AG04449 (cell line): ENCODE measurements around the gene IGSF23.

Source experiments
- CTCF ChIA-PET: fragments of 350-600 bp; formaldehyde crosslinking; extraction: SDS; loops from one replicate; lab custom pipeline; 2021; ENCODE audit warnings: antibody characterized with exemption; lab: Yijun Ruan, JAX
- POLR2A ChIA-PET: fragments of 400-600, 350-600 bp; formaldehyde crosslinking; extraction: SDS; loops from one replicate; lab custom pipeline; 2020; ENCODE audit warnings: antibody characterized with exemption, inconsistent platforms; lab: Yijun Ruan, JAX
- DNase-seq: peaks from one replicate; pipeline ENCODE4 v3.0.0-alpha.2; 2010; ENCODE audit warnings: low read depth, low spot score
- H3K4me3 ChIP-seq: 2 replicates; pipeline ENCODE4 v1.5.1; 2011; ENCODE audit warnings: low read depth, mild to moderate bottlenecking, control low read depth, low read length
- TF ChIP-seq, protein P1 (sequence below): IDR thresholded peaks from one replicate; pipeline ENCODE4 v1.5.1; 2011; ENCODE audit warnings: mild to moderate bottlenecking, moderate library complexity, low read length, control low read depth, inconsistent platforms; ENCODE audit not compliant: insufficient read depth; ENCODE audit errors: missing control alignments

The IGSF23 gene

DNA sequence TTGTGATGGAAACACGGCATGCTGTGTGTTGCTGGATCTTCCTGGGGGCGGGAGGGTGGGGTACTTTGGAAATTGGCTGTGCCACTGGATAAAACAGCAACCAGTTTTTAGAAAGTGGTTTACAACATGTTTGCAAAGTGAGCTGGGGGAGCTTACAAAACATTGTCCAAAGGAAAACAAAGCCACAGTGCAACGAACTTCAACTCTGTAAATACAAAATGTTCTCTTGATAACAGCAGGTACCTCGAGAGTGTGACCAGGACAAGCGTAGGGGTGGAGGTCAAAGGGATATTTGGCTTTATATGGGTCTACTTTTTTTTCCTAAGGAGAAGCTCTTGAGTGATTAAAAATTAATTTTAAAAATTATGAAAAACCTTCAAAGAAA lies 2.5 kb downstream of the IGSF23 start:
- ChIA-PET POLR2A (interaction anchor here (0.5 kb wide), 1 partner anchor 373 kb away, joined by 3 read pairs; no protein-coding TSS in a partner anchor), CTCF (interaction anchor here (1.2 to 2.3 kb wide), 2 partner anchors 10 to 11 kb away, joined by 4 to 12 read pairs; no protein-coding TSS in a partner anchor)
- no peak overlapping the region for H3K4me3 ChIP-seq
- TF ChIP-seq, protein P1, sequence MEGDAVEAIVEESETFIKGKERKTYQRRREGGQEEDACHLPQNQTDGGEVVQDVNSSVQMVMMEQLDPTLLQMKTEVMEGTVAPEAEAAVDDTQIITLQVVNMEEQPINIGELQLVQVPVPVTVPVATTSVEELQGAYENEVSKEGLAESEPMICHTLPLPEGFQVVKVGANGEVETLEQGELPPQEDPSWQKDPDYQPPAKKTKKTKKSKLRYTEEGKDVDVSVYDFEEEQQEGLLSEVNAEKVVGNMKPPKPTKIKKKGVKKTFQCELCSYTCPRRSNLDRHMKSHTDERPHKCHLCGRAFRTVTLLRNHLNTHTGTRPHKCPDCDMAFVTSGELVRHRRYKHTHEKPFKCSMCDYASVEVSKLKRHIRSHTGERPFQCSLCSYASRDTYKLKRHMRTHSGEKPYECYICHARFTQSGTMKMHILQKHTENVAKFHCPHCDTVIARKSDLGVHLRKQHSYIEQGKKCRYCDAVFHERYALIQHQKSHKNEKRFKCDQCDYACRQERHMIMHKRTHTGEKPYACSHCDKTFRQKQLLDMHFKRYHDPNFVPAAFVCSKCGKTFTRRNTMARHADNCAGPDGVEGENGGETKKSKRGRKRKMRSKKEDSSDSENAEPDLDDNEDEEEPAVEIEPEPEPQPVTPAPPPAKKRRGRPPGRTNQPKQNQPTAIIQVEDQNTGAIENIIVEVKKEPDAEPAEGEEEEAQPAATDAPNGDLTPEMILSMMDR: no peak
- DNase-seq: no peak

DNA sequence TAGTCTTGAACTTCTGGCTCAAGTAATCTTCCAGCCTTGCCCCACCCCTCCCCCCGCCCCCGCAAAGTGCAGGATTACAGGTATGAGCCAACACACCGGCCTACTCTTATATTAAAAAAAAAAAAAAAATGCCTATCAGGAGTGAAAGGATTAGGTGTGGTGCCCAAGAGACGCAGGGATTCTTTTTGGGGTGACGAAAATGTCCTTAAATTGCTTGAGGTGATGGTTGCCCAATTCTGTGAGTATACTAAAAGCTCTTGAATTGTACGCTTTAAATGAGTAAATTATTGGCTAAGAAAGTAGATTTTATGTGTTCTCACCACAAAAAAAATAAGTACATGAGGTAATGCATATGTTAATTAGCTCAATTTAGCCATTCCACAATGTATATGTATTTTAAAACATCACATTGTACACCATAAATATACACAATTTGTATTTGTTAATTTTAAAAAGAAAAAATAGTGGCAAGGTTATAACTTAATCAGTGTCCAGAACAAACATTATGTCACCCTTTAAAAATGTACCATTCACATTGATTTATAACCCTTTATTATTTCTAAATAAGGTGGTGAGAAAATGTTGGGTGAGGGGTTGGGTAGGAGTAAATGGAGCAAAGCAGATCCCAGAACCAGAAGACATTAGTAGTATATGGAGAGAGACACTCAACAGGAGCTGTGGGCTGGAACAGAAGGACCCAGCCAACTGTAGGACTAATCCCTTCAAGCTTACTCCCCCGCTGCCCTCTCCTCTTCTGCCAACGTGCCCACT lies 3.9 kb downstream of the IGSF23 start:
- CTCF ChIA-PET: interaction anchor here (0.7 to 2.3 kb wide), 5 partner anchors 9 to 167 kb away, joined by 3 to 12 read pairs (median 4); no protein-coding TSS in a partner anchor
- TF ChIP-seq, protein P1: no peak
- POLR2A ChIA-PET: no interaction called here
- no peak overlapping the region for H3K4me3 ChIP-seq
- no peak for DNase-seq

DNA sequence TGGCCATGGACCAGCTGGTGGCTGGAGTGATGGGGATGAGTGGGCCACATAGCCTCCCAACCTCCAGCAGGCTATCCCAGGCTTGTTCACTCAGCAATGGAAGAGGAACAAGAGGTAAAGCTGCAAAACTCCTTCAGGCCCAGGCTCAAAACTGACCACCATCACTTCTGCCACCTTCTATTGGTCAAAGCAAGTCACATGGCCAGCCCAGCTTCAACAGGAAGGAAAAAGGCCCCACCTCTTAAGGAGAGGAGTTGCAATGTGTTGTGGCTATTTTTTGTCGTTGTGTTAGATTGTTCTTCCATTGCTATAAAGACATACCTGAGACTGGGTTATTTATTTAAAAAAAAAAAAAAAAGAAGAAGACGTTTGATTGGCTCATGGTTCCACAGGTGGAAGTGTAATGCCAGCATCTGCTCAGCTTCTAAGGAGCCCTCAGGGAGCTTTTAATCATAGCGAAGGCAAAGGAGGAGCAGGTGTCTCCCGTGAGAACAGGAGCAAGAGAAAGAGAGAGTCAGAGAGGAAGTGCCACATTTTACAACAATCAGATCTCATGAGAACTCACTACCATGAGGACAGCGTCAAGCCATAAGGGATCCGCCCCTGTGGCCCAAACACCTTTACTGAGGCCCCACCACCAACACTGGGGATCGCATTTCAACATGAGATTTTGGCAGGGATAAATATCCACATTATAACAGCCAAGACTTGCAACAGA lies 5.4 kb downstream of the IGSF23 start:
- ChIA-PET POLR2A (no interaction called here), CTCF (interaction anchor here (0.8 kb wide), 1 partner anchor 36 kb away, joined by 3 read pairs; no protein-coding TSS in a partner anchor)
- TF ChIP-seq, protein P1: no peak
- no peak for DNase-seq
- H3K4me3 ChIP-seq: no peak overlapping the region

DNA sequence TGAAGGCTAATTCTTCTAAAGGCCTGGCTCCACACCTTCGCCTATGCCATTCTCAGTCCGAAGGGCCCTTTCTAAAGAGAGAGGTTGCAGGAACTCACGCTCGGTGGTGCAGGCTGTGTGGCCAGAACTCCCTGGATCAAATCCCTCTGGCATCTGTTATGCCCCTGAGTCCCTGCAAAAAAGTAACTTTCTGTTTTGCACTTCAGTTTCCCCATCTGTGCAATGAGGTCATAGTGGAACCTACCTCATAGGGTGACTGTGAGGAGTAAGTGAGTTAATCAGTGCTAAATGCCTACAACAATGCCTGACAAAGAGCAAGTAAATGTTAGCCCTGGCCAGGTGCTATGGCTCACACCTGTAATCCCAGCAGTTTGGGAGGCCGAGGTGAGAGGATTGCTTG lies 7.3 kb downstream of the IGSF23 start:
- POLR2A ChIA-PET: no interaction called here
- DNase-seq: no peak
- CTCF ChIA-PET: no interaction called here
- H3K4me3 ChIP-seq: no peak overlapping the region
- TF ChIP-seq, protein P1: no peak

DNA sequence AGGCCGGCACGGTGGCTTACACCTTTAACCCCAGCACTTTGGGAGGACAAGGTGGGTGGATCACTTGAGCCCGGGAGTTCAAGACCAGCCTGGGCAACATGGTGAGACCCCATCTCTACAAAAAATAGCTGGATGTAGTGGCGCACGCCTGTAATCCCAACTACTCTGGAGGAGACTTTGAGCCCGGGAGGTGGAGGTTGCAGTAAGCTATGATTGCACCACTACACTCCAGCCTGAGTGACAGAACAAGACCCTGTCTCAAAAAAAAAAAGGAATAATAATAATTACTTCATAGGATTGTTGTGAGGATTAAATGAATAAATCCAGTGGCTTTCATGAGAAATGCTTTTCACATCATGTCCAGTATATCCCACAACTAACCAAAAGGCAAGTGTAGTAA lies 8.0 kb downstream of the IGSF23 start:
- CTCF ChIA-PET: no interaction called here
- no peak for DNase-seq
- no peak overlapping the region for H3K4me3 ChIP-seq
- TF ChIP-seq, protein P1: no peak
- POLR2A ChIA-PET: no interaction called here

DNA sequence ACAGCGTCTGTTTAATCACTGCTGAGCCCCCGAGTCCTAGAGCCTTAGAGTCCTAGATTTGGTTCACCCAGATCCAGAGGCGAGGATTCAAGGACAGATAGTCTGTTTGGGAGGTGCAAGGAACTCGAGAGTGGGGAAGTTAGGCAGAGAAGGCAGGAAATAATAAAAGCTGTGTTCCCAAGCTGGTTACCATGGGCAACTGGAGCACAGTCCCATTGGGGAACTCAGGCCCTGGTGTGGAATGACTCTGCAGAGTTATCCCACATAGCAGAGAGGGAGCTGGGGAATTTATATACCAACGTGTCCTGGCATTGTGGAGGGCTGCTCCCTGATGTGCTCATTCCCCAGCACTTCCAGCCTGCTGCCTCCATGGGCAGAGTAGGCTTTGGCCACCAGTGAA lies 9.7 kb downstream of the IGSF23 start:
- POLR2A ChIA-PET: no interaction called here
- TF ChIP-seq, protein P1: no peak
- H3K4me3 ChIP-seq: no peak overlapping the region
- CTCF ChIA-PET: interaction anchor here (1.0 kb wide), 1 partner anchor 35 kb away, joined by 4 read pairs; no protein-coding TSS in a partner anchor
- no peak for DNase-seq
